Left lobe of liver (tissue), 2 donors: ENCODE data around the gene NCEH1. TPM values are rescaled to one million over a fixed set of nuclear protein-coding genes. Genes with fewer than 3 reads are reported as not detected.
"Not testable (repeated sequence)": the region's sequence is repeated elsewhere in the genome, so short reads cannot be mapped to it uniquely, and the experiment has no call there.

ENCODE experiments used
- ATAC-seq: fragments of 200-7000 bp; cut with Tn5 transposase; one replicate; pipeline ENCODE4 v1.9.1; 2020; ENCODE audit warnings: mild to moderate bottlenecking, moderate library complexity
- DNase-seq: peaks from one replicate; pipeline ENCODE4 v3.0.0-alpha.2; 2020; ENCODE audit warnings: low spot score
- total RNA-seq: library from RNA; stranded (reverse); gene quantifications from one replicate; pipeline ENCODE4 v1.2.1, GENCODE V29; 2021
- donor health status: DM: no; HTN: no; CAD: no; lungs with moderate emphysema.
- donor health status: DM: no; HTN: yes; CAD: no.

The NCEH1 gene
- total RNA-seq, 1 donor from 2014 or later = 1.9 TPM

DNA sequence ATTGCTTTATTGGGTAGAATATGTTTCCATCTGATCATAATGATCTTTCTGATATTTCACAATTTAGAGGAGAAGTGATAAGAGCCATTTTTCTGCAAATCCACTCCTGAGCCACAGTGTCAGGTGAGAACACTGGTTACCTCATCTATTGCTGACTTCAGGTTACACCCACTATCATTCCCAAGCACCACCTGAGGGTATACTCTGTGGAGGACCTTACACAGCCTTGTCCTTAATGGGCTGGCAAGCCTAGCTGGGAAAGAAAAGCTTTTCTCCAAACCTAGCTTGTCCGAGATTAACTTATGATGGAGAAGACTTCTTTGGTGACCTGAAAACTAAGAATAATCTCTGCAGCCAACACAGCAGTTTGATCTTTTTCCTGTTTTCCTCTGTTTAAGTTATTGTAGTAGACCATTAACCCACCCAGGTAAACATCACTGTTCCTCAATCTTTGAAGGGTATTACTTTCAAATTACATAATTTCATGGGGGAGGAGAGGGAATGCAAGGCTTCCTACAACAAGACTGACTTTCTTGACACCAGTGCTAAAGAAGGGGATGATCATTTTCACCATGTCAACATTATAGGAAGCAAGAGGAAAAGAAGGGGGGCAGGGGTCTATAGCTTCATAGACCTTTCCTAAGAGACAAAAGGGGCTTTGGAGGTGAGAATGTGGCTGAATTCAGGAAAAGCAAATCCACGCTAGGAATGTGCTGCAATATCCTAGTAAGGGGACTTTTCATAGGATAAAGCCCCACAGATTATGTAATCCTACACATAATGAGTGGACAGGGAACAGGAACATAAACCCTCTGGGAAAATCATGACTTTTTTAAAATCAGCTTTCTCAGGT, 1.7 kb downstream of the NCEH1 start:
- no peak for ATAC-seq
- DNase-seq = no peak

DNA sequence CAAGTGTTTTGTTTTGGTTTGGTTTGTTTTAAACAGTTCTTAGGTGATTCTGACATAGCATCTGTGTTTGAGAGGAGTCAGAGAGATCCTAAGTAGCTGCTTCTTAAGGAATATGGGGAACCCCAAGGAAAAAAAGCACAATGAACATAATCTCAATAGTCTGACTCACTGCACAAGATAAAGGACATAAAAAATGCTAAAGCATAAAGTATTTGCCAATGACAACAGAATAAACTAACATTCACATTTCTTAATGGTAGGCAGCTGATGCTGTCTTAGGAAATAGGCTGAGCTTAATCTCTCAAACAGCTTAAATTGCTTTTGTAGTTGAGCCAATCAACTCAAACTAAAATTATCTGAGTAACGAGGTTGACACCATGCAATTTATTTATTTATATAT, 2.9 kb downstream of the NCEH1 start:
- no peak for ATAC-seq
- DNase-seq = no peak

DNA sequence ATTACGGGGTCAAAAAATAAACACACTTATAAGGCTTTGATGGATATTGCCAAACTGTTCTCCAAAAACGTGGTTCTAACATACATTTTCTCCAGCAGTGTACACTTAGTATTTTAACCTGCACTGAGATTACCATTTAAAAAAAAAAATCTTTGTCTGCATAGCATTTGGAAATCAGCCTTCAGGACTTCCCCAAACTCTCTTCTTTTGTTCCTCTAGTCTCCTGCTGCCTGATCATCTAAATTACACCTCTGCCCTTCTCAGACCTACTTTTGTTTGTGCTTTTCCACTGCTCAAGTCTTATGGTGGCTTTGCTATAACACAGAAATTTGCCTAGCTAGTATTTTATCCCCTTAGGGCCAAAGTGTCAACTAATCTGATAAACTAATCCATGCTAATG, 3.8 kb downstream of the NCEH1 start:
- ATAC-seq = no peak
- DNase-seq = no peak

DNA sequence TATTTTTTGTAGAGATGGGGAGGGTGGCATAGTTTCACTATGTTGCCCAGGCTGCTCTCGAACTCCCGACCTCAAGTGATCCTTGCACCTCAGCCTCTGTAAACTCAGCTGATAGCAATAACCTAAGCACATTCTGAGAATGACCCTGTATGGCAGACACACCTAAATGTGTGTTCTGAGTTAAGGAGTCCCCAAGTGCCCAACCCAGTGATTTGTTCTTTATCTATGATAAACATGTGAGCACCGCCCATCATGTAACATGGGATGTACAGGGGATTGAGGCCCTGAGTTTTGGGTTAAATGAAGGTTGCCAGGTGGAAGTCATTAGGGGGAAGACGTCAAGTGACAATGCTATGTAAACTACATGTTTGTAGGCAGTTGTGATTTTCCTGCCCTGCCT, 5.7 kb downstream of the NCEH1 start:
- ATAC-seq (no peak), DNase-seq (no peak)

- no peak for ATAC-seq
- no peak for DNase-seq
These were observed 6.9 kb downstream of the NCEH1 start for GRCh38 chr3:172704001-172704400.

DNA sequence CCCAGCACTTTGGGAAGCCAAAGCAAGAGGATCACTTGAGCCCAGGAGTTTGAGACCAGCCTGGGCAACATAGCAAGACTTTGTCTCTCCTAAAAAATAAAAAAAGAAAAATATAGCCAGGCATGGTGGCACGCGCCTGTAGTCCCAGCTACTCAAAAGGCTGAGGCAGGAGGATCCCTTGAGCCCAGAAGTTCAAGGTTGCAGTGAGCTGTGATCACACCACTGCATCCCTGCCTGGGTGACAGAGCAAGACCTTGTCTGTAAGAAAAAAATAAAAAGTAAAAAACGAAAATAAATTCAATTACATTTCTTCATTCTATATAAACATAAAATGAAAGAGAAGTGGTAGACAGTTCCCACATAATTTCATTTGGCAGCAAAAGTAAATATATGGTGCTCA, 8.1 kb downstream of the NCEH1 start:
- not testable (repeated sequence) for ATAC-seq, DNase-seq

GRCh38 chr3:172702256-172702655, 8.6 kb downstream of the NCEH1 start:
- DNase-seq (no peak), ATAC-seq (no peak)

GRCh38 chr3:172701751-172702150, 9.1 kb downstream of the NCEH1 start:
- DNase-seq = no peak
- ATAC-seq = peak; percentile 49

DNA sequence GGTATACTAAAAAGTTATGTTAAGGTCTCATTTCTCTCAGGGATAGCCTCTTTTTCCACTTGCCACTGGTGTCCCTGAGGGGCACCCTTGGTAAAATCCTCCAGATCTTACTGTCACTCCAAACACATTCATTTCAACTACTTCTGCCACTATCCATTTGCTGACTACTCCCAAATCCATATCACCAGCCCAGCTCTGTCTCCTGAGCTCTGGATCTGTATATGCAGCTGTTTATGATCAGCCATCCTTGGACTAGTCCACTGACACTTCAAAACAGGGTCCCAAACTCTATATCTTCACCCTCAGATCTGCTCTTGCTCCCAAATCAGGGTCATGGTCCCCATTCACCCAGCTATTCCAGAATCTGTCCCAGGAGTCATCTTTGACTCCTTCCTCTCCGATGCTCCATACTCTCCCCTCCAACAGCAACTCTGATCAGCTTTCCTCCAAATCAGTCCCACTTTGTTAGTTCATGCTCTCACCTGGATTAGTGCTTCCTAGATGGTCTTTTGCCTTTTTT, 9.9 kb downstream of the NCEH1 start:
- no peak for DNase-seq
- ATAC-seq = no peak

DNA sequence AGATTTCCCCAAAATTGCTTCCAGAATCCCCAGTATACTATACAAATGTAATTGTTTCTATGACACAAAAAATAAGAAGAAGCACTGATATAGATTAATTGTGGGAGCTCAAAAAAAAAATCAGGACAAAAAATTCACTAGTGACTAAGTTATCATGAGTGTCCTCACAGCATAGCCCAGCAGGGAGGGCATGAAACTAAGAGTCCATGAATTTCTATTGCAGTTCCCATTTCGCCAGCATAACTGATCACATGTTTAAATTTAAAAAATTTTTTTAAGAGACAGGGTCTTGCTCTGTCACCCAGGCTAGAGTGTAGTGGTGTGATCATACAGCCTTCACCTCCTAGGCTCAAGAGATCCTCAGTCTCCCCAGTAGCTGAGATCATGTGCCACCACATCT, 10.6 kb downstream of the NCEH1 start:
- no peak for DNase-seq
- no peak for ATAC-seq

- DNase-seq (no peak), ATAC-seq (no peak)
These were observed 11.8 kb downstream of the NCEH1 start for GRCh38 chr3:172699031-172699430.

- no peak for DNase-seq
- peak; percentile 26 for ATAC-seq
These were observed 12.2 kb downstream of the NCEH1 start for GRCh38 chr3:172698631-172699030.

DNA sequence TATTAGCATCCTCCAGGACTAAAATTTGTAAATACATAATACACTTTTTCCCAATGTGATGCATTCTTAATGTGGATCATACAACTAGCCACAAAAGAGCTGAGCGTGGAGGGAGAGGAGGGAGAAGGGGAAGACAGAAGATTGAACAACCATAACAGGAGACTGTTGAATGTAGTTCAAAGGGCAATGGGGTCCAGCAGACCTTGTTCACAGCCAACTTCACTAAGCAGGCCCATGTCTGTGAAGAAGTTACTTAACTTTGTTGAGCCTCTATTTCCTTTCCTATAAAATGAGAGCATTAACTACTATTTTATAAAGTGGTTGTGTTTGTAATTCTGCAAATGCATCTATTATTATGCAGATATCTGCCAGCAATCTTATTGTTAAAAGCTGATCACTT, 13.3 kb downstream of the NCEH1 start:
- DNase-seq = no peak
- no peak for ATAC-seq

GRCh38 chr3:172696357-172696756, 14.5 kb downstream of the NCEH1 start:
- ATAC-seq (peak; percentile 27), DNase-seq (no peak)

GRCh38 chr3:172694573-172695246, 16.2 kb downstream of the NCEH1 start:
- ATAC-seq (no peak), DNase-seq (no peak)

GRCh38 chr3:172692751-172693338, 18.0 kb downstream of the NCEH1 start:
- DNase-seq (no peak), ATAC-seq (no peak)

DNA sequence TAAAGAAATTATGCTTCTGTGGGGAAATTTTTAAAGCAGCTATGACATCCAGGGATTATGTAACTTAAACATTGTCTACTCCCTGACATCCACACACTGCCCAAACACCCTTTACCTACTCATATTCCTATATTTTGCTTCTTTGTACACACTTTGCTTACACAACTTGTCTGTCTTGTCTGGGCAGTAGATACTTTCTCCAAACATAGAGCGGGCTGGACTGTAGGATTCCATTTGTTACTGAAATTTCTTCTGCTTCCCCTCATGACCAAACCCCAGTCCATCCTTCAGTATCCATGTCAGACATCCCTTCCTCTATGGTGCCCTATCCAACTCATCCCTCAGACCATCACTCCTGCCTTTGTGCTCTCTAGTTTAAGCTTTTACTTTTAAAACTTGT, 19.9 kb downstream of the NCEH1 start:
- ATAC-seq (no peak), DNase-seq (no peak)

DNA sequence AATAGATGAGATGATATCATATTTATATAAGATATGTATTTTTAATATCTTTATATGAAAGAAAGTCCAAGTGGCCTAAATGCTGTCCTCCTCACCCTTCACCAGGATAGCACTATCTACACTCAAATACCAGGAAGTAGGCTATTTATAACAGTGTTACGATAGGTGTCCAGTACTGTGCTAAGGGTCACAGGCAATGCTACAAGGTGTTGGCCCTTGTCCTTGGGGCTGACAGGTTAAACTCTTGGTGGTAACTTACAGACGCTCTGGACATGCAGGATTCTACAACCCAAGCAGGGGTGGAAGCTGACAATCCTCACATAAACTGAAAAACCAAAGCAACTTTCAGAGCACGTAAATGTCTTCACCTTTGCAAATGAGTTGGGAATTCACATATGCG, 22.3 kb downstream of the NCEH1 start:
- ATAC-seq (peak; percentile 26), DNase-seq (no peak)

GRCh38 chr3:172687501-172687900, 23.4 kb downstream of the NCEH1 start:
- no peak for ATAC-seq

GRCh38 chr3:172685331-172686214, 25.3 kb downstream of the NCEH1 start:
- ATAC-seq = no peak

More at GRCh38 chr3:172687501-172687900, 23.4 kb downstream of the NCEH1 start:
- no peak for DNase-seq

DNA sequence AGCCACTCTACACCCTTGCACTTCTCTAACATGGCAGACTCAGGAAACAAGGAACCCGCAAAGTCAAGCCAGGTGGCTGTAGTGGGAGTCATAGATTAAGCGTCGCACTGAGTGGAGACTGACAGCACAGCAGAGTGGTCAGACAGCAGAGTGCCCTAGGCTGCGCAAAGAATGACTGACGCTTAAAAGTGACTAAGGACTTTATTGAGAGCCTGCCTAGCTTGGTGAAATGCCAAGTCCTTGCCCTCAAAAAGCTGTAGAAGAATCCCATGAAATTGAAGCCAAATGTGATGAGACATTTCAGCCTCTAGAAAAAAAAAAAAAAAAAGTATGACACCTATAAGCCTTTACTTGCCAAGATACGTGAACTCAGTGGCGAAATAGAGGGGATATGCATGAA, 30.2 kb downstream of the NCEH1 start:
- DNase-seq = no peak
- no peak for ATAC-seq

More at GRCh38 chr3:172685331-172686214, 25.3 kb downstream of the NCEH1 start:
- no peak for DNase-seq
